NCI-H1930 (cell line): Measurements from ENCODE around the gene CYLD.

Experiments
- DNase-seq, 2 experiments: peaks; one replicate each; lab custom pipeline; 2025; lab: John Stamatoyannopoulos, UW

CYLD gene

GRCh38 chr16:50711862-50712559 is 29.9 kb upstream of the CYLD start:
- no peak for DNase-seq

- no peak for DNase-seq
Observed at GRCh38 chr16:50712560-50712898, 29.4 kb upstream of the CYLD start.

- no peak for DNase-seq
Observed at GRCh38 chr16:50712956-50713355, 28.9 kb upstream of the CYLD start.

- DNase-seq, result no peak
Observed at GRCh38 chr16:50717091-50717490, 24.8 kb upstream of the CYLD start.

GRCh38 chr16:50717494-50717893 is 24.4 kb upstream of the CYLD start:
- DNase-seq, result no peak

GRCh38 chr16:50718061-50718760 is 23.7 kb upstream of the CYLD start:
- no peak for DNase-seq

GRCh38 chr16:50718761-50719400 is 23.0 kb upstream of the CYLD start:
- no peak for DNase-seq

- no peak for DNase-seq
Observed at GRCh38 chr16:50719401-50720337, 22.2 kb upstream of the CYLD start.

GRCh38 chr16:50721549-50722404 is 20.1 kb upstream of the CYLD start:
- no peak for DNase-seq

GRCh38 chr16:50722405-50722737 is 19.5 kb upstream of the CYLD start:
- no peak for DNase-seq

- DNase-seq, result no peak
Observed at GRCh38 chr16:50722960-50723359, 18.9 kb upstream of the CYLD start.

- no peak for DNase-seq
Observed at GRCh38 chr16:50724306-50724705, 17.6 kb upstream of the CYLD start.

- no peak for DNase-seq
Observed at GRCh38 chr16:50731130-50731988, 10.5 kb upstream of the CYLD start.

- DNase-seq, result no peak
Observed at GRCh38 chr16:50731989-50732832, 9.7 kb upstream of the CYLD start.

GRCh38 chr16:50733468-50733867 is 8.4 kb upstream of the CYLD start:
- no peak for DNase-seq

GRCh38 chr16:50735629-50736122 is 6.2 kb upstream of the CYLD start:
- DNase-seq, result no peak

GRCh38 chr16:50736448-50736847 is 5.4 kb upstream of the CYLD start:
- no peak for DNase-seq

GRCh38 chr16:50737420-50737959 is 4.4 kb upstream of the CYLD start:
- no peak for DNase-seq

GRCh38 chr16:50739031-50739430 is 2.9 kb upstream of the CYLD start:
- DNase-seq, result no peak
